Stimulated activated CD8-positive, alpha-beta memory T cell treated with anti-CD3 and anti-CD28 coated beads, Interleukin-4, amount 100 ng/mL, for 48 hours (primary cell): ENCODE data around the gene JUND.

Experiments used
- DNase-seq: peaks from one replicate; pipeline ENCODE4 v3.0.0-alpha.2; 2020

JUND gene

DNA sequence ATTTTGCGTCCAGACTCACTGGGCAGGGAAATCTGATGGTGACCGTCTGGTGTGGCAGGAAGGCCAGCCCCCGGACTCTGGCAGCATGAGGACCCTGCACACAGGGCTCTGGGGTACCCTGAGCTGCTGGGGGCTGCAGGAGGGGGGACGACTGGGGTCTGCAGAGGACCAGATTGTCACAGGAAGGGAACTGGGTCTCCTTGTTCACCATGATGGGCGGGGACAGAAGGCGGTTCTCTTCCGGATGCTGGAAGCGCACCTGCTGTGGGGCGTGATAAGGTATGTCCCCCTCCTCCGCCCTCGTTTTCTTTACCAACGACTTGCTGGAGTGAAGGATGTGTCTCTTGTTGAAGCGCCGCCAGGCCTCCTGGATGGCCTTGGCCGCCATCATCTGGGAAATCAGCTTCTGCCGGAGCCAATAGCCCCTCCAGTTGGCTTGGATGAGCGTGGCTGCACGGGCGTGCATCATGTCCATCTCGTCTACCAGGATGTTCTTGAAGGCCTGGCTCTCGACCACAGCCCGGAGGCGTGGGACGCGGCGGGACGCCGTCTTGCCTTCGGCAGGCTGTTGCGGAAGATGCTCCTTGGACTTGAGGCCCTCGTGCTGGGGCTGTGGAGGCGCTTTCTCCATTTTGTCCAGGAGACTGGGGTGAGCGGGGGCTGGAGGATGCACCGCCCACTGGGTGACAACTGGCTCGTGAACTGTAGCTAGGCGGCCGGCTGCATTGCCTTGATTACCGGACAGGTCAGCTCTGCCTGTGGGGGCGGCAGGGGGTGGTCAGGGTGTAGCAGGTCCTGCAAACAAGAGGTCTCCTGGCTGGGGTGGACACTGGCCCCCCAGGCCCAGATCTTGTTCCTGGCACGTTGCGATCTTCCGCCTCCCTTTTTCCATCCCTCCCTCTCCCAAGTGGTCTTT is 14.4 kb downstream of the JUND start:
- no peak for DNase-seq

GRCh38 chr19:18265582-18265981 is 15.8 kb downstream of the JUND start:
- DNase-seq = no peak

GRCh38 chr19:18264971-18265540 is 16.4 kb downstream of the JUND start:
- DNase-seq = no peak

GRCh38 chr19:18264137-18264854 is 17.1 kb downstream of the JUND start:
- no peak for DNase-seq

DNA sequence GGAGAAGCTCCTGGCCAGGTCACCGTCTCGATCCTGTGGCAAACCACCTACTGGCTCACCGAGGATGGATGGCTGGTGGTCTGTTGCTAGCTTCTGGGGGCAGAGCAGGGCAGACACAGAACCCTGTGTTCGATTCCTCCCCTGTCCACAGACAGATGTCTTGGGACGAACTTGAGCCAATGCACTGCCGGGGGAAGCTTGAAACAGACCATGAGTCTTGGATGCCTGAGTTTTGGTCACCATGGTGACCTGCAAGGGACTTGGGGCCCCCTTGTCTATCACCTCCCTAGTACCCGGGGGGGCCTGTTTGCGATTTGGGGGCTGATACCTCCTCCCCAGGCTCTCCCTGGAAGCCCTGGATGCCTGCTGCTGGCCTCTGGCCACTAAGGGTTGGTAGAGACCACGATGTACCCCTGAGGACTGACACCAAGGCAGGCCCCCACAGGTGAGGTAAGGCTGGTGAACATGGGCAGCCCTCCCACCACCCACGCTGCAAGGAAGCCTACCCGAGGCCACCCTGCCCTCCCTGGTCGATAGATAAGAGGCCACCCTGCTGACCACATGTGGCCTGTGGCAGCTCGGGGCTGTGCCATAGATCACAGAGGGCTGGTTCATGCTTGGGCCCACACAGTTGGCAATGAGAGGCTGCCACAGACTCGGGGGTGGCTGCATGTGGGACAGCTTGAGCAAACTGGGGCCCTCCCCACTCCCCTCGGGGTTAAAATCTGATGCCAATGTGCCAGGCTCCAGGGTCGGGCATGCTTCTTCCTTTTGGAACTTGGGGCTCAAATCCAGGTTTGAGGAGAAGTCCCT is 17.9 kb downstream of the JUND start:
- DNase-seq = no peak

- DNase-seq = no peak
Measured at GRCh38 chr19:18262917-18263316, 18.5 kb downstream of the JUND start.

- no peak for DNase-seq
Measured at GRCh38 chr19:18262144-18262543, 19.3 kb downstream of the JUND start.

DNA sequence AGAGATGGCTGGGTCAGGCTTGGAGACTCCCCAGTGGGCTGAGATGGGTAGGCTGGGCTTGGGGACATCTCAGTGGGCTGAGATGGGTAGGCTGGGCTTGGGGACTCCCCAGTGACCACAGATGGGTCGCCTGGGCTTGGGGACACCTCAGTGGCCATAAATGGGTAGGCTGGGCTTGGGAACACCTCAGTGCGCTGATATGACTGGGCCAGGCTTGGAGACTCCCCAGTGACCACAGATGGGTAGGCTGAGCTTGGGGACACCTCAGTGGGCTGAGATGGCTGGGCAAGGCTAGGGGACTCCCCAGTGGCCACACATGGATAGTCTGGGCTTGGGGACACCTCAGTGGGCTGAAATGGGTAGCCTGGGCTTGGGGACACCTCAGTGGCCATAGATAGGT is 19.9 kb downstream of the JUND start:
- no peak for DNase-seq

DNA sequence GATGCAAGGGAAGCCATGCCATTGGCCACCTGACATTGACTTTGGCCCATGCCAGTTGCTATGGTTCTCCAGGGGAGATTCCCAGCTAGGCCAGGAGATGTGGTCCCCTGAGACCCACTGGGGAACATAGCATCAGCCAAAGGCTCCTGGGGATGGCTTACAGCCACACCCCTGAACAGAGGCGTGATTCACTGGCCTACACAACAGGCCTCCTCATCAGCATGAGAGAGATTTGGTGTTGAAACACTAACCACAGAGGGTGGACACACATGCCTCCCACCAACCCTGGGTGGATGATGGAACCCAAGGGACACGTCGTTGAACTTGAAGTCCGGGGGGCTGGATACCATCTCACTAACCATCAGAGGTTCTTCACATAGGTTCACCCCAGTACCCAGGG is 21.5 kb downstream of the JUND start:
- DNase-seq = no peak

GRCh38 chr19:18257503-18258470 is 23.6 kb downstream of the JUND start:
- DNase-seq = no peak

- no peak for DNase-seq
Measured at GRCh38 chr19:18254546-18255503, 26.6 kb downstream of the JUND start.

GRCh38 chr19:18253716-18254115 is 27.7 kb downstream of the JUND start:
- DNase-seq = no peak

- no peak for DNase-seq
Measured at GRCh38 chr19:18253130-18253529, 28.3 kb downstream of the JUND start.

DNA sequence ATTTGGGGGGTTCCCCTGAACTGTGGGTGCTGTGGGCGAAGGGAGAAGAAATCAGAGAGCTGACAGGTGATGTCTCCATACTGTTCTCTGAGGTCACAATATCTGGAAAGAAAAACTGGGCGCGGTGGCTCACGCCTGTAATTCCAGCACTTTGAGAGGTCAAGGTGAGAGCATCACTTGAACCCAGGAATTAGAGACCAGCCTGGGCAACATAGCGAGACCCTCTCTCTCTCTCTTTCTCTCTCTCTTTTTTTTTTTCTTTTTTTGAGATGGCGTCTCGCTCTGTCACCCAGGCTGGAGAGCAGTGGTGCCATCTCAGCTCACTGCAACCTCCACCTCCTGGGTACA is 29.1 kb downstream of the JUND start:
- DNase-seq = no peak

DNA sequence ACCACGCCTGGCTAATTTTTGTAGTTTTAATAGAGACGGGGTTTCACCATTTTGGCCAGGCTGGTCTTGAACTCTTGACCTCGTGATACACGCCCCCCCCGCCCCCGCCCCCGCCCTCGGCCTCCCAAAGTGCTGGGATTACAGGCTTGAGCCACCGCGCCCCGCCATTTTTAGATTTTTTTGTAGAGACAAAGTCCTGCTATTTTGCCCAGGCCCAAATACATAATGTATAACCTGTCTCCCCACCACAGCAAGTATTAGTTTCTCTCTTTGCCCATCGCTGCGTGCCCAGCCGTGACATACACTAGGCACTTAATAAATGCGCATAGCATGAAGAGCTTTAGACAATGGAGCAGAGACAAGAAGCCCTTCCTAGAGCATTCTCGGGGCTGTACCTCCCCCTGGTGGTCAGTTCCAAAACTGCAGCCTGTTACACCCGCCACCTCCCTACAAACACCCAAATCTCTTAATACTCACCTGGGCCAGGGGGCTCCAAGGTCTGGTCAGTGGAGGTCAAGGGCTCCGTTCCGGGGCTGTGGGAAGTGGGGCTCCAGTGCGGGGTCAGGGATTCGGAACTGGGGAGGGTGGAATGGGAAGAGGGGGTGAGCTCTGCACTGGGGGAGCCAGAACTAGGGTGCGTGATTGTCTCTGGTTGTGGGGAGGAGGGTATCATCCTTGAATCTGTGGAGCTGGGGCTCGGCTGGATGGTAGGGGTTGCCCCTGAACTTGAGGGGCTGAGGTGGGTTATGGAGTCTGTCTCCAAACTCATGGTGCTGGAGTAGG is 29.6 kb downstream of the JUND start:
- DNase-seq = peak; percentile 94

DNA sequence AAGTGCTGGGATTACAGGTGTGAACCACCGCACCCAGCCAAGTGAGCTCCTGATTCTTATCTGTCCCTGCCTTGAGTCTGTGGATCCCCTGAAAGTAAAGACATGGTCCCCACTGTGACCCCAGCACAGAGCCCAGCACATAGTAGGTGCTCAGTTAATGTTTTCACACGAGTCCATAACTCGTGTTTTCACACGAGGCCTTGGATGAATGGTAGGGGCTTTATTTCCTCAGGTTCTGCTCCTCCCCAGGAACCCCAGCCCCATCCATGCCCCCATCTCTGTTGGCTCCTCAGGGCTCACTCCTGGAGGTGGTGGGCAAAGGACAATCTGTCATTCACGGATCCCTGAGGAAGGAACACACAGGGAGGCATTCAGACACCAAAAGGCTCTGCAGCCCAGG is 31.6 kb downstream of the JUND start:
- no peak for DNase-seq

DNA sequence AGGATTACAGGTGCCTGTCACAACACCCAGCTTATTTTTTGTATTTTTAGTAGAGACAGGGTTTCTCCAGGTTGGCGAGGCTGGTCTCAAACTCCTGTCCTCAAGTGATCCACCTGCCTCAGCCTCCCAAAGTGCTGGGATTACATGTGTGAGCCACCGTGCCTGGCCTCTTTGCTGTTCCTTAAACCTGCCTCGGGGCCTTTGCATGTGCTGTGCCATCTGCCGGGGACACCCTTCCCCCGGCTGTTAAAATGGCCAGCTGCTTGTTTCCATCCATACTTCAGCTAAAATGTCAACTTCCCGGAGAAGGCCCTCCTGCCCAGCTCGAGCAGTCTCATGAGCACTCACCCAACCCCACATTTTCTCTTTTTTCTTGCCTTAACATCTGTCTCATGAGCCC is 36.1 kb downstream of the JUND start:
- no peak for DNase-seq

GRCh38 chr19:18239303-18239702 is 42.1 kb downstream of the JUND start:
- DNase-seq = no peak

DNA sequence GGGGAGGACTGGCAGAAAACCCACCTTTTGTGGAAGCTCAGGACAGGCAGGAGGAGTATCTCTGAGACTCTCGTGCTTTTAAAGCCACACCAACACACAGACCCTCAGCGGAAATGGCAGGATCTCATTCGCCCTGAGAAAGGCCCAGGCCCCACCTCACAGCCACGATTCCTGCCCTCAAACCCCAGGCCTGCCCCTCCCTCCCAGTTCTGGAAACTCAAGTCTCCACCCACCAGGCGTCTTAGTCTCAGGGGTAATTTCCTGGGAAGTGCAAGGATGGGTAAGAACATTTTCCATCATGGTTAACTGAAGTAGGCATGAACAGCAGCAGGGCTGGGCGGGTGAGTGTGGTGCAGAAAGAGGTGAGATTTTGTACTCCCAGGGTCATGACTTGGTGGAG is 47.2 kb downstream of the JUND start:
- no peak for DNase-seq
